Progenitor cell of endocrine pancreas (in vitro differentiated cells): ENCODE results near the gene BCLAF1. TPM values are rescaled to one million over a fixed set of nuclear protein-coding genes. Genes with fewer than 3 reads are reported as not detected.

Source experiments
- DNase-seq: peaks from one replicate; pipeline ENCODE4 v3.0.0; 2021; ENCODE audit warnings: low spot score; ENCODE audit not compliant: unreplicated experiment
- H3K27ac Mint-ChIP-seq: 2 replicates; pipeline ENCODE4 v1.8.0; 2021; ENCODE audit warnings: mild to moderate bottlenecking, moderate library complexity, mixed read lengths
- H3K27me3 Mint-ChIP-seq: 2 replicates; pipeline ENCODE4 v1.8.0; 2021; ENCODE audit warnings: mixed read lengths
- H3K36me3 Mint-ChIP-seq: 2 replicates; pipeline ENCODE4 v1.8.0; 2022; ENCODE audit warnings: mixed read lengths; ENCODE audit not compliant: insufficient read depth
- H3K4me1 Mint-ChIP-seq: 2 replicates; pipeline ENCODE4 v1.8.0; 2021; ENCODE audit warnings: low read depth, mixed read lengths
- H3K4me3 Mint-ChIP-seq: 2 replicates; pipeline ENCODE4 v1.8.0; 2021; ENCODE audit warnings: low read depth, mild to moderate bottlenecking, moderate library complexity, mixed read lengths
- H3K9me3 Mint-ChIP-seq: 2 replicates; pipeline ENCODE4 v1.8.0; 2021; ENCODE audit warnings: low read depth, mixed read lengths
- total RNA-seq: library from RNA; stranded (reverse); gene quantifications from 2 replicates; pipeline ENCODE4 v1.2.1, GENCODE V29; 2021
- TF ChIP-seq, protein P1 (sequence below): fragments of 200-600 bp; sonication (generic); IDR thresholded peaks from one replicate; pipeline ENCODE4 v1.5.0; 2021; ENCODE audit warnings: antibody characterized with exemption, mild to moderate bottlenecking; ENCODE audit not compliant: unreplicated experiment

The BCLAF1 gene
- total RNA-seq, 1 donor from 2014 or later, result 256 TPM

GRCh38 chr6:136318676-136319075 is 29.0 kb upstream of the BCLAF1 start:
- Mint-ChIP-seq H3K4me3 (no peak overlapping the region), H3K27me3 (peaks cover 3% of the 10 kb centered on the region), H3K36me3 (no peaks in the 10 kb centered on the region), H3K9me3 (no peaks in the 10 kb centered on the region), H3K27ac (no peak overlapping the region), H3K4me1 (peaks cover 7% of the 10 kb centered on the region)
- TF ChIP-seq, protein P1, sequence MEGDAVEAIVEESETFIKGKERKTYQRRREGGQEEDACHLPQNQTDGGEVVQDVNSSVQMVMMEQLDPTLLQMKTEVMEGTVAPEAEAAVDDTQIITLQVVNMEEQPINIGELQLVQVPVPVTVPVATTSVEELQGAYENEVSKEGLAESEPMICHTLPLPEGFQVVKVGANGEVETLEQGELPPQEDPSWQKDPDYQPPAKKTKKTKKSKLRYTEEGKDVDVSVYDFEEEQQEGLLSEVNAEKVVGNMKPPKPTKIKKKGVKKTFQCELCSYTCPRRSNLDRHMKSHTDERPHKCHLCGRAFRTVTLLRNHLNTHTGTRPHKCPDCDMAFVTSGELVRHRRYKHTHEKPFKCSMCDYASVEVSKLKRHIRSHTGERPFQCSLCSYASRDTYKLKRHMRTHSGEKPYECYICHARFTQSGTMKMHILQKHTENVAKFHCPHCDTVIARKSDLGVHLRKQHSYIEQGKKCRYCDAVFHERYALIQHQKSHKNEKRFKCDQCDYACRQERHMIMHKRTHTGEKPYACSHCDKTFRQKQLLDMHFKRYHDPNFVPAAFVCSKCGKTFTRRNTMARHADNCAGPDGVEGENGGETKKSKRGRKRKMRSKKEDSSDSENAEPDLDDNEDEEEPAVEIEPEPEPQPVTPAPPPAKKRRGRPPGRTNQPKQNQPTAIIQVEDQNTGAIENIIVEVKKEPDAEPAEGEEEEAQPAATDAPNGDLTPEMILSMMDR, result no peak
- no peak for DNase-seq

- H3K27ac Mint-ChIP-seq, result no peak overlapping the region
Observed at GRCh38 chr6:136317971-136318370, 28.3 kb upstream of the BCLAF1 start.

DNA sequence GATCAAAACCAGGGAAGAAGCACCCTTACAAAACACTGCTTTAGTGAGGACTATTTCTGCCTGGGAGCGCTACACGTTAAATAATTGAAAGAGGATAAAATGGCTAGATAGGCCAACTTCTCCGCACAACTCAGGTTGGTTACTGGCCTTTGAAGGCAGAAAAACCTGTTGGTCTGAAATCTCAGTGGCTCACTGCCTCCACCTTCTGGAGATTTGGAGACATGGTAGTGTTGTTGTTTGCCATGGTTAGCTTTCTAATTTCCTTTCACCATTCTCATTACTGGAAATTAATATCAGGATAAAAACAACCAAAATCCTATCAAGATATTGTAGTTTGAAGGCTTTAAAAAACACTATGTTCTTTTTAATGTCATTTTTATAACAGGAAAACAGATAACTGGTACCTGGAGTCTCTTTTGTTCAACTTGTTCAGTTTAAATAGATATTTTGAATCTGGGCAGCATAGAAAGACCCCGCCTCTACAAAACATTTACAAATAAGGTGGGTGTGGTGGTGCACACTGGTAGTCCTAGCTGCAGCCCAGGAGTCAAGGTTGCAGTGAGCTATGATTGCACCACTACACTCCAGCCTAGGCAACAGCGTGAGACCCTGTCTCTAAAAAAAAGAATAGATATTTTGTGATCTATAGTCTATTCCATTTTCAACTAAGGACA is 27.5 kb upstream of the BCLAF1 start:
- TF ChIP-seq, protein P1, result peak; percentile 85
- Mint-ChIP-seq H3K27ac (peak overlapping the region; percentile 33), H3K27me3 (peaks cover 7% of the 10 kb centered on the region), H3K9me3 (no peaks in the 10 kb centered on the region), H3K4me3 (no peak overlapping the region), H3K4me1 (no peaks in the 10 kb centered on the region), H3K36me3 (no peaks in the 10 kb centered on the region)
- peak; percentile 32 for DNase-seq

More at GRCh38 chr6:136317971-136318370, 28.3 kb upstream of the BCLAF1 start:
- Mint-ChIP-seq H3K4me3 (no peak overlapping the region), H3K4me1 (peaks cover 2% of the 10 kb centered on the region), H3K36me3 (no peaks in the 10 kb centered on the region), H3K9me3 (no peaks in the 10 kb centered on the region), H3K27me3 (peaks cover 7% of the 10 kb centered on the region)
- DNase-seq, result no peak
- TF ChIP-seq, protein P1, result no peak

DNA sequence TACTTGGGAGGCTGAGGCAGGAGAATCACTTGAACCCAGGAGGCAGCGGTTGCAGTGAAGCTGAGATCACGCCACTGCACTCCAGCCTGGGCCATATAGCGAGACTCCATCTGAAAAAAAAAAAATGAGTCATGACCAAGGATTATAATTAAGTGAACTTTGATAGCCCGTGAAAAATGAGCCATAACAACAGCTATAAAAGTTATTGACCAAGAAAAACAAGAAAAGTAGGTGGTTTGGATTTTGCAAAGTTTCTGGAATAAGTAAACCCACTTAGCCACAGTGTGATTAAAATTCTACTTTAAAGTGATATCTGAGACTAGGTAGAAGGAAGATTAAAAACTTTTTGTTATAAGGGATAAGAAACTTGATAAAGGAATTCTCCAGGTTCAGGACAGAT is 25.9 kb upstream of the BCLAF1 start:
- peaks cover 7% of the 10 kb centered on the region for H3K27me3 Mint-ChIP-seq
- H3K4me3 Mint-ChIP-seq, result no peak overlapping the region
- H3K9me3 Mint-ChIP-seq, result no peaks in the 10 kb centered on the region
- TF ChIP-seq, protein P1, result no peak
- H3K4me1 Mint-ChIP-seq, result no peaks in the 10 kb centered on the region
- H3K36me3 Mint-ChIP-seq, result no peaks in the 10 kb centered on the region
- H3K27ac Mint-ChIP-seq, result no peak overlapping the region
- DNase-seq, result no peak

DNA sequence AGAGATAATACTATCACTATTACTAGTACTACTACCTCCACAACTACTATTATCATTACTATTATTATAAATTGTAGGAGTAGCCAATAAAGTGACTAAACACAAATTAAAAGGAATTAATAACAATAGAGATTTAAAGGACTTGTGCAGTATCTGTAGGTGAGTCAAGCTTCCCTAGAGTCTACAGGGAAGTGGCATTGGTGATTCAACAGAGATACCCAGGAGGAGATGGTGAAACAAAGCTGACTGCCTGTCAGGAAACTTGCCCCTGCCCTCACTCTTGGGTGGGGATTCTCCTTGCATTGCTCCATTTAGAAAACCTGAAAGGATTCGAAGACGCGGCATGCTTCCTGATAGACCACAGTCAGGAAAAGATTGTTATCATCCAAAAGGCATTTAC is 23.3 kb upstream of the BCLAF1 start:
- TF ChIP-seq, protein P1, result no peak
- Mint-ChIP-seq H3K27ac (no peak overlapping the region), H3K9me3 (no peaks in the 10 kb centered on the region), H3K4me1 (no peaks in the 10 kb centered on the region), H3K36me3 (no peaks in the 10 kb centered on the region), H3K27me3 (peaks cover 7% of the 10 kb centered on the region), H3K4me3 (no peak overlapping the region)
- no peak for DNase-seq
